ENCODE data around the gene RPS6KA2.

The RPS6KA2 gene

DNA sequence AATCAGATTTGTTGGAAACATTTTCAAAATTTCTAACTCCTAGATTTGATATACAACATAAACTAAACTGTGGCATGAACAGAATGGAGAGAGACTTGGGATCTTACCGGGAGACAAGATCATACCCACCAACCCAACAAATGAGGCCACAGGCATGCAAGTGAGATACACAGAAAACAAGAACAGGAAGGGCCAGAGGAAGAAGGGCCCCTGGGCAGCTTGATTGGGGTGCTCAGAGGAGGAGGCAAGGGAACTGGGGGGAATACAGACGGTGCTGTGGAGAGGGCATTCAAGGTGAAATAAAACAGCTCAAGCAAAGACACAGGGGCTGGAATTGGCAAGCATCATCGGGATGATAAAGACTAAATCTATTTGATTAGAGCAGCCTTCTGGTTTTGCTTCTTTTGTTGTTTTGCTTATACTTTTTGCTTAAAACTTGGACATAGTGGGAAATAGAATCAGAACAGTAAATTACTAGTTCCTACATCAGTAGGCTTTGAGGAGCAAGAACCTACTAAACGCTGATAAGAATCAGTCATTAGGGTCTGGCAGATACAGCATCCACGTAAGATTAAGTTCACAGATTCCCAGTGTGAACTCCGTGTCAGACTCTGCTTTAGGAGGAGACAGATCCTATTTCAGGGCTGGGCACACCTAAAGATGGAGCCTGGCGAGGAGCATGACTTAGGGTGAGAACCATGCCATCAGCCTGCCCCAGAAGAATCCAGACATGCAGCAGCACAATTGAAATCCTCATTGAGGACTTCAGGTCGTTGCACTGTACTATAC lies 37.1 kb downstream of the RPS6KA2 start:
- no peaks in the 10 kb centered on the region for H3K27me3 ChIP-seq (ENCODE audit: insufficient read depth, poor library complexity, severe bottlenecking)
- TF ChIP-seq POLR2AphosphoS5 (IDR thresholded peaks at IDR 0.05; ENCODE audit: low read depth) (no peak), GABPA (IDR thresholded peaks at IDR 0.05; ENCODE audit: low read depth) (no peak), SPI1 (IDR thresholded peaks at IDR 0.05; ENCODE audit: borderline replicate concordance, low read depth) (no peak)
- TF ChIP-seq, protein P1, sequence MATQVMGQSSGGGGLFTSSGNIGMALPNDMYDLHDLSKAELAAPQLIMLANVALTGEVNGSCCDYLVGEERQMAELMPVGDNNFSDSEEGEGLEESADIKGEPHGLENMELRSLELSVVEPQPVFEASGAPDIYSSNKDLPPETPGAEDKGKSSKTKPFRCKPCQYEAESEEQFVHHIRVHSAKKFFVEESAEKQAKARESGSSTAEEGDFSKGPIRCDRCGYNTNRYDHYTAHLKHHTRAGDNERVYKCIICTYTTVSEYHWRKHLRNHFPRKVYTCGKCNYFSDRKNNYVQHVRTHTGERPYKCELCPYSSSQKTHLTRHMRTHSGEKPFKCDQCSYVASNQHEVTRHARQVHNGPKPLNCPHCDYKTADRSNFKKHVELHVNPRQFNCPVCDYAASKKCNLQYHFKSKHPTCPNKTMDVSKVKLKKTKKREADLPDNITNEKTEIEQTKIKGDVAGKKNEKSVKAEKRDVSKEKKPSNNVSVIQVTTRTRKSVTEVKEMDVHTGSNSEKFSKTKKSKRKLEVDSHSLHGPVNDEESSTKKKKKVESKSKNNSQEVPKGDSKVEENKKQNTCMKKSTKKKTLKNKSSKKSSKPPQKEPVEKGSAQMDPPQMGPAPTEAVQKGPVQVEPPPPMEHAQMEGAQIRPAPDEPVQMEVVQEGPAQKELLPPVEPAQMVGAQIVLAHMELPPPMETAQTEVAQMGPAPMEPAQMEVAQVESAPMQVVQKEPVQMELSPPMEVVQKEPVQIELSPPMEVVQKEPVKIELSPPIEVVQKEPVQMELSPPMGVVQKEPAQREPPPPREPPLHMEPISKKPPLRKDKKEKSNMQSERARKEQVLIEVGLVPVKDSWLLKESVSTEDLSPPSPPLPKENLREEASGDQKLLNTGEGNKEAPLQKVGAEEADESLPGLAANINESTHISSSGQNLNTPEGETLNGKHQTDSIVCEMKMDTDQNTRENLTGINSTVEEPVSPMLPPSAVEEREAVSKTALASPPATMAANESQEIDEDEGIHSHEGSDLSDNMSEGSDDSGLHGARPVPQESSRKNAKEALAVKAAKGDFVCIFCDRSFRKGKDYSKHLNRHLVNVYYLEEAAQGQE (IDR thresholded peaks at IDR 0.05; ENCODE audit: insufficient replicate concordance, low read depth): no peak
- TF ChIP-seq, protein P2, sequence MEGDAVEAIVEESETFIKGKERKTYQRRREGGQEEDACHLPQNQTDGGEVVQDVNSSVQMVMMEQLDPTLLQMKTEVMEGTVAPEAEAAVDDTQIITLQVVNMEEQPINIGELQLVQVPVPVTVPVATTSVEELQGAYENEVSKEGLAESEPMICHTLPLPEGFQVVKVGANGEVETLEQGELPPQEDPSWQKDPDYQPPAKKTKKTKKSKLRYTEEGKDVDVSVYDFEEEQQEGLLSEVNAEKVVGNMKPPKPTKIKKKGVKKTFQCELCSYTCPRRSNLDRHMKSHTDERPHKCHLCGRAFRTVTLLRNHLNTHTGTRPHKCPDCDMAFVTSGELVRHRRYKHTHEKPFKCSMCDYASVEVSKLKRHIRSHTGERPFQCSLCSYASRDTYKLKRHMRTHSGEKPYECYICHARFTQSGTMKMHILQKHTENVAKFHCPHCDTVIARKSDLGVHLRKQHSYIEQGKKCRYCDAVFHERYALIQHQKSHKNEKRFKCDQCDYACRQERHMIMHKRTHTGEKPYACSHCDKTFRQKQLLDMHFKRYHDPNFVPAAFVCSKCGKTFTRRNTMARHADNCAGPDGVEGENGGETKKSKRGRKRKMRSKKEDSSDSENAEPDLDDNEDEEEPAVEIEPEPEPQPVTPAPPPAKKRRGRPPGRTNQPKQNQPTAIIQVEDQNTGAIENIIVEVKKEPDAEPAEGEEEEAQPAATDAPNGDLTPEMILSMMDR (IDR thresholded peaks at IDR 0.05; ENCODE audit: insufficient read depth, low read length): no peak
- no peak overlapping the region for H3K27ac ChIP-seq (replicated peaks)
- no peak overlapping the region for H3K4me3 ChIP-seq (replicated peaks; ENCODE audit: insufficient read depth, low read length)
- no peak for DNase-seq (ENCODE audit: low read depth in 1 of 2, low spot score in 1 of 2)

DNA sequence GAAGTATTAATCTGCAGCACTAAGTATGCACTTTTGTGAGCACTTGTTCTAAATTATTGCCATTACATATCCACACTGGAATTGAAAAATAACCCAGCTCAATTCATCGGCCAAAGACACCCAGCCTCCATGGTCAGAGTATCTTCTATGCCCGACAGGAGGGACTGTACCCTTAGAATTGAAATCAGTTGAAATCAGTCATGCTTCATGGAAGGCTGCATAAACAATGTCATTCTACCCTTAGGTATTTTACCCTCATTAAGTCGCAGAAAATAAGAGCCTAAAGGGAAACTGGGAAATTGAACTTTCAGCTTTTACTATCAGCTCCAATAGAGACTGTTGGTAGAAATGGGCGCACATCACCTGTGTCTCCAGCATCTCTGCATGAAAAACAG lies 37.7 kb downstream of the RPS6KA2 start:
- DNase-seq (ENCODE audit: low read depth in 1 of 2, low spot score in 1 of 2): no peak
- TF ChIP-seq SPI1 (IDR thresholded peaks at IDR 0.05; ENCODE audit: borderline replicate concordance, low read depth) (no peak), POLR2AphosphoS5 (IDR thresholded peaks at IDR 0.05; ENCODE audit: low read depth) (no peak), GABPA (IDR thresholded peaks at IDR 0.05; ENCODE audit: low read depth) (no peak)
- TF ChIP-seq, protein P1 (IDR thresholded peaks at IDR 0.05; ENCODE audit: insufficient replicate concordance, low read depth): no peak
- TF ChIP-seq, protein P2 (IDR thresholded peaks at IDR 0.05; ENCODE audit: insufficient read depth, low read length): no peak
- no peak overlapping the region for H3K27ac ChIP-seq (replicated peaks)
- H3K27me3 ChIP-seq (ENCODE audit: insufficient read depth, poor library complexity, severe bottlenecking): no peaks in the 10 kb centered on the region
- H3K4me3 ChIP-seq (replicated peaks; ENCODE audit: insufficient read depth, low read length): no peak overlapping the region

DNA sequence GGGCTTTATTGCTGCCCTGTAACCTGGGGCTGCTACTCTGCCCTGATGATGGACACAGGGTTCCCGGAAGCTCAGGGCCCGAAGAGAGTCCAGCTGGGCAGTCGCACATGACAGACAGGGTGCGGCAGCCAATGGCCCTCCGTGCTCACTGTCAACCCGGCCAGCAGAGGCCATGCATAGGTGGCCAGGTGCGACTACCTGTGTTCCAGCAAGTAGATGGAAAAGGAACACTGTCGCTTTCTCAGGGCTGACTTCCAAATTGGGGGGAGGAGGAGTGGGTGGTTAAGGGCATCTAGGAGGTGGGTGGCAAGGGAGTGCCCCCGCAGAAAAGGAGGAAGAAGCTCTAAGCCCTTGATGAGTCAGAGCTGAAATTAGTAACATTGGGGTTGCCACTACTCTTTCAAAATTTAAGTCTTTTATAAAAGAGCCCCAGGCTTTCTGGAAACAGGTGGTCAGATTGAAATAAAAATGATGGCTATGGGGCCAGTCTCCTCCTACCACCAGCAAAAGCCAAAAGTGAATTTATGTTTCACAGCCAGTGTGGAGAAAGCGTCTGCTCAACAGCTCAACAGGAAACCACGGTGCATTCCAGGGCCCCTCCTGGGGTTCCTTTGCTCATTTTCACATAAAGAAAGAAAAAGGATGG lies 38.2 kb downstream of the RPS6KA2 start:
- TF ChIP-seq, protein P2 (IDR thresholded peaks at IDR 0.05; ENCODE audit: insufficient read depth, low read length): no peak
- TF ChIP-seq GABPA (IDR thresholded peaks at IDR 0.05; ENCODE audit: low read depth) (no peak), SPI1 (IDR thresholded peaks at IDR 0.05; ENCODE audit: borderline replicate concordance, low read depth) (no peak), POLR2AphosphoS5 (IDR thresholded peaks at IDR 0.05; ENCODE audit: low read depth) (no peak)
- TF ChIP-seq, protein P1 (IDR thresholded peaks at IDR 0.05; ENCODE audit: insufficient replicate concordance, low read depth): no peak
- no peak overlapping the region; the same call in 1 of the 2 replicates for H3K4me3 ChIP-seq (replicated peaks; ENCODE audit: insufficient read depth, low read length)
- no peaks in the 10 kb centered on the region for H3K27me3 ChIP-seq (ENCODE audit: insufficient read depth, poor library complexity, severe bottlenecking)
- DNase-seq (ENCODE audit: low read depth in 1 of 2, low spot score in 1 of 2): peak in 1 of 2 experiments; percentile 12
- H3K27ac ChIP-seq (replicated peaks): no peak overlapping the region

Measured in HL-60 (cell line).